Thyroid gland (tissue), 4 donors: ENCODE results near the gene TPD52L1. TPM values are rescaled to one million over a fixed set of nuclear protein-coding genes. Genes with fewer than 3 reads are reported as not detected.

ENCODE experiments used
- DNase-seq, 2 donors: peaks; one replicate each; pipeline ENCODE4 v3.0.0-alpha.2; 2019
- H3K27ac ChIP-seq, 3 donors: fragments of 200-600 bp; sonication (generic); 1 replicate in 2 of 3; 2 replicates in 1 of 3; pipeline ENCODE4 v1.5.1; 2016 to 2019; ENCODE audit warnings: mild to moderate bottlenecking in 1 of 3, moderate library complexity in 1 of 3
- H3K27me3 ChIP-seq: fragments of 200-600 bp; sonication (generic); one replicate; pipeline ENCODE4 v1.5.1; 2019
- H3K36me3 ChIP-seq, 2 donors: fragments of 200-600 bp; sonication (generic); one replicate each; pipeline ENCODE4 v1.5.1; 2016 to 2019
- H3K4me1 ChIP-seq, 2 donors: fragments of 200-600 bp; sonication (generic); one replicate each; pipeline ENCODE4 v1.5.1; 2017 to 2019
- H3K4me3 ChIP-seq, 3 donors: fragments of 200-600 bp; sonication (generic); replicated peaks in 1 of 3; 1 replicate in 2 of 3; 2 replicates in 1 of 3; pipeline ENCODE4 v1.5.1; 2016; ENCODE audit warnings: mild to moderate bottlenecking in 1 of 3
- H3K9me3 ChIP-seq: fragments of 200-600 bp; sonication (generic); one replicate; pipeline ENCODE4 v1.5.1; 2017
- CTCF ChIP-seq, 6 experiments: fragments of 200-600 bp in 3 of 6; fragments of 450-650 bp in 3 of 6; sonication (generic) in 3 of 6; IDR thresholded peaks; one replicate each; pipeline ENCODE4 v1.5.1; 2016 to 2019; ENCODE audit warnings: antibody characterized with exemption in 6 of 6, mild to moderate bottlenecking in 2 of 6, inconsistent platforms in 1 of 6, moderate library complexity in 1 of 6
- POLR2A ChIP-seq, 2 donors: fragments of 450-650 bp; IDR thresholded peaks; one replicate each; pipeline ENCODE4 v1.6.1; 2017; ENCODE audit warnings: antibody characterized with exemption in 2 of 2, mild to moderate bottlenecking in 2 of 2, moderate library complexity in 1 of 2
- WGBS, 2 donors: methylation state at CpG; one replicate each; pipeline ENCODE4 v1.1.5; 2017; 5-methylcytosine and 5-hydroxymethylcytosine counted together
- intact Hi-C: fragments of 100-400 bp; cut with DNase I; formaldehyde crosslinking; loops from one replicate; pipeline ENCODE4 v1.15.1; 2023
- total RNA-seq, 4 donors: library from RNA; depleted of rRNA; stranded (reverse); fragments of >200 nt; gene quantifications; one replicate each; pipeline ENCODE4 v1.2.3, GENCODE V29; 2016

The TPD52L1 gene
- total RNA-seq, 4 donors from 2014 or later: 182 to 392 (median 293) TPM

- no peak for TF ChIP-seq CTCF (IDR thresholded peaks at IDR 0.05)
- TF ChIP-seq POLR2A (IDR thresholded peaks at IDR 0.05): no peak
- no peaks in the 10 kb centered on the region for H3K27me3 ChIP-seq
- 3 to 10% methylated on average over 7 to 19 of the region's 50 CpGs for WGBS, 2 donors
- peak overlapping the region; percentile 46 to 66 (median 63) for H3K4me3 ChIP-seq
- no peaks in the 10 kb centered on the region for H3K9me3 ChIP-seq
- H3K36me3 ChIP-seq: no peaks in the 10 kb centered on the region
- H3K27ac ChIP-seq: peak overlapping the region; percentile 50 to 75 (median 70)
- intact Hi-C loops: loop anchor here (5.0 to 10.0 kb wide), 2 partner anchors 148 to 611 kb away; partner anchors contain the start of gene HDDC2
- DNase-seq: peak; percentile 47 to 52
- H3K4me1 ChIP-seq: peaks cover 13 to 14% of the 10 kb centered on the region in 2 donors
These were observed 666 bp downstream of the TPD52L1 start for GRCh38 chr6:125154118-125154760.

GRCh38 chr6:125154761-125155135 is 1.2 kb downstream of the TPD52L1 start:
- DNase-seq: peak; percentile 71 to 73
- Histone ChIP-seq H3K36me3 (no peaks in the 10 kb centered on the region), H3K27ac (peak overlapping the region; percentile 50 to 75 (median 70)), H3K9me3 (no peaks in the 10 kb centered on the region), H3K4me3 (peak overlapping the region; percentile 46 to 66 (median 63)), H3K4me1 (peaks cover 13 to 14% of the 10 kb centered on the region in 2 donors), H3K27me3 (no peaks in the 10 kb centered on the region)
- intact Hi-C loops: loop anchor here (5.0 to 10.0 kb wide), 2 partner anchors 148 to 610 kb away; partner anchors contain the start of gene HDDC2
- WGBS, 2 donors: 36 to 44% methylated on average over 14 of the region's 14 CpGs
- TF ChIP-seq POLR2A (IDR thresholded peaks at IDR 0.05) (peak in 1 of 2 donors; percentile 18), CTCF (IDR thresholded peaks at IDR 0.05) (peak in 4 of 6 experiments; percentile 4 to 60 (median 37))

DNA sequence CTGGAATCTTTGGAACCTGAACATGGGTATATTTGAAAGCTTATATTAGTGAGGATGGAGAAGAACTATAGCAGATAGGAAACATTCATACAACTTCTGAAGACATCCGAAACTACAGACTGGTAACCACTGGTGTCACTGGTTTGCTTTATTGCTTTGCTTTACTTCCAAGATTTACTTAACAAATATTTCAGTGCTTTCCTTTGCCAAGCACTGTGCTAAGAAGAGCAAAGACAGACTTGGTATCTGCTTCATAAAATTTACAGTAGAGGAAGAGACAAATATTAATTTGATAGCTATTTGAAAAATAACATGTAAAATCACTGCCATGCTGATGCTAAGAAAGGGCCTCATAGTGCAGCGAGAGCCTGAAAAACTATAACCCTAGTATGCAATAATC is 1.8 kb downstream of the TPD52L1 start:
- intact Hi-C loops: loop anchor here (10.0 kb wide), 1 partner anchor 609 kb away; no protein-coding TSS in a partner anchor
- H3K27me3 ChIP-seq: no peaks in the 10 kb centered on the region
- H3K4me3 ChIP-seq: no peak overlapping the region
- H3K27ac ChIP-seq: peak overlapping the region; percentile 6 to 70 (median 23)
- no peak for DNase-seq
- H3K4me1 ChIP-seq: peaks cover 13 to 14% of the 10 kb centered on the region in 2 donors
- 96% methylated on average over 2 of the region's 2 CpGs for WGBS, 2 donors
- H3K9me3 ChIP-seq: no peaks in the 10 kb centered on the region
- TF ChIP-seq POLR2A (IDR thresholded peaks at IDR 0.05): no peak
- TF ChIP-seq CTCF (IDR thresholded peaks at IDR 0.05): no peak
- no peaks in the 10 kb centered on the region for H3K36me3 ChIP-seq

- H3K36me3 ChIP-seq: no peaks in the 10 kb centered on the region
- no peak for DNase-seq
- no peaks in the 10 kb centered on the region for H3K27me3 ChIP-seq
- TF ChIP-seq POLR2A (IDR thresholded peaks at IDR 0.05) (no peak), CTCF (IDR thresholded peaks at IDR 0.05) (no peak)
- H3K4me3 ChIP-seq: no peak overlapping the region
- WGBS, 2 donors: 87 to 97% methylated on average over 4 of the region's 4 CpGs
- peaks cover 13 to 14% of the 10 kb centered on the region in 2 donors for H3K4me1 ChIP-seq
- intact Hi-C loops: loop anchor here (10.0 kb wide), 1 partner anchor 608 kb away; no protein-coding TSS in a partner anchor
- peak overlapping the region in 2 of 3 donors; percentile 1 to 15 for H3K27ac ChIP-seq
- no peaks in the 10 kb centered on the region for H3K9me3 ChIP-seq
These were observed 2.9 kb downstream of the TPD52L1 start for GRCh38 chr6:125156496-125156895.

DNA sequence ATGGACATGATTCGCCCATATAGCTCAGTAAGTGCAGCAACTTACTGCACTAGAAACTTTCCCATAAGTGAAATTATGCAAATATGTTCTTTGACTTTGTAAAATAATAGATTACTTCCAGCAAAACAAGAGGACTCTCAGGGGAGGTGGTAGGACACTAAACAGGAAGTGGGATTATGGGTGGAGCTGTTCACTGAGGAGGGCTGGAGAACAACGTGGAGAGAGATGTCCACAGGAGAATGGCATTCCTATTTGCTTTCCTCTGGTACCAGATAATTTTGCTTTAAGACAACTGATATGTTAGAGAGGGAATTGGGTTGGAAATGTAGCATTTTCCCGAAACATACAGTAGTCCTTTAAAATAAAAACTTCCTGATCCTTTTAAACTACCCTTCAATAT is 3.7 kb downstream of the TPD52L1 start:
- H3K36me3 ChIP-seq: no peaks in the 10 kb centered on the region
- intact Hi-C loops: loop anchor here (10.0 kb wide), 1 partner anchor 608 kb away; no protein-coding TSS in a partner anchor
- H3K27ac ChIP-seq: no peak overlapping the region

More for the DNA sequence above, 3.7 kb downstream of the TPD52L1 start:
- Histone ChIP-seq H3K4me1 (peaks cover 10 to 13% of the 10 kb centered on the region in 2 donors), H3K4me3 (no peak overlapping the region), H3K27me3 (no peaks in the 10 kb centered on the region), H3K9me3 (no peaks in the 10 kb centered on the region)
- TF ChIP-seq CTCF (IDR thresholded peaks at IDR 0.05) (no peak), POLR2A (IDR thresholded peaks at IDR 0.05) (no peak)
- no peak for DNase-seq
- 76 to 77% methylated on average over 3 of the region's 3 CpGs for WGBS, 2 donors
